ENCODE results near the gene AFF2.

DNA sequence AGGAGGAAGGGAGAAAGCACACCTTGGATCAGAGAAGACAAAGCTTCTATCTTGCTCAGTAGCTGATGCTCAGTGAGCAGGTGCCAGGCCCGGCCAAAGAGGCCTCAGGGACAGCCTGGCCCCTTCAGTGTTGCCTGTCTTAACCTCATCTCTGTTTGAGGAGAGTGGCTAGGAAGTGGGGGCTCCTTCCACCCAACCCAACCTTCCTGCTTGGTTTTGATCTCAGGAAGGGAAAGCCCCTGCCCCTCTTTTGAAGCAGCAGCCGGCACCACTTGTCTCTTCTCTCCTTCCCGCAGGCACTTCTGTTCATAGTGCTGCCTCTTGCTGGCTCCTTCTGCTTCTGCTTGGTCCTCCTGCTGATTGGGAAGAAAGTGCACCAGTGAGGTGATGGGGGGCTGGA, 2.4 kb upstream of the AFF2 start:
- no peak for TF ChIP-seq CTCF (IDR thresholded peaks at IDR 0.05 in 8 of 11, conservative IDR thresholded peaks at IDR 0.05 in 3 of 11)
- TF ChIP-seq POLR2A (IDR thresholded peaks at IDR 0.05) = no peak
